GM13977 (cell line): ENCODE measurements around the gene CDIP1.

Experiments
- DNase-seq: peaks from one replicate; pipeline ENCODE4 v3.0.0; 2012; ENCODE audit warnings: low spot score
- CTCF ChIP-seq: IDR thresholded peaks from 2 replicates; pipeline ENCODE4 v1.5.1; 2012; ENCODE audit warnings: mild to moderate bottlenecking, control low read depth; ENCODE audit not compliant: insufficient read depth; ENCODE audit errors: extremely low read depth, missing control alignments
- in situ Hi-C: fragments of 300-500 bp; cut with MboI; formaldehyde crosslinking; loops from one replicate; pipeline ENCODE4 v1.12.0; 2022; ENCODE audit warnings: low sequenced_read_pairs, low pct_unique_long_range_greater_than_20kb, mixed read lengths, inconsistent platforms; ENCODE audit not compliant: unreplicated experiment

The CDIP1 gene

DNA sequence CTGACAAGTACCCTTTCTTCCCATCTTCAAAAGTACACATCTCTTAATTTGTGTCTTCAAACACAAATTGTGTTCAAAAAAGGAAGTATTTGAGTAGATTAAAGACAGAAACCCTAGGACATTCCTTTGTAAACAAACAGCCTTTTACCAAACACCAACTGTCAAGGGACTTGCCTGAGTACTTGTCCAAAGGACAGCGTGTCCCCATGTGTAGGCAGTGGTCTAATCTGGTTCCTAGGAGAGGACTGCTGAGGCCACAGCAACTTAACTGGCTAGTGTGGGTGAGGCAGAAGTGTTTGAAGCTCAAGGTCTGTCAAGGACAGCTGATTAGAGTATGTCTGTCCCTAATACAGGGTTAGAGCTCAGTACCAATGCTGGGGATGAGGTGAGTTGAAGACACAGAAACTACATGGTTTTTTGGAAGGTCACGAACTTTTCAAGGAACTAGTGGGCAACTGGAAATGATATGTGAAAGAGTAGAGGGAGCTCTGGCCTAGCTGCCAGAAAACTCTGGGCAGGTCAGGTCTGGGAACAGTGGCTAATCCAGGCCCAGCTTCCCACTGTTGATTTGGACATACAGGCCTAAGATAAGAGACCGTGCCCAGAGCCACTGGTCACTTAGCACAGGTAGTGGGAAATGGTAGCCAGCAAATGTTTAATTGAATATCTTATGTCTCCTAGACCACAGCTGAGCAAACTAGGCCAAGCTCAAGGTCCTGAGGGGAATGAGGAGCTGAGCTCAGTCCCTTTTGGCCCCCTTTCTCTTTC, 52.3 kb downstream of the CDIP1 start:
- in situ Hi-C loops: no loop called here
- DNase-seq: no peak
- no peak for TF ChIP-seq CTCF

DNA sequence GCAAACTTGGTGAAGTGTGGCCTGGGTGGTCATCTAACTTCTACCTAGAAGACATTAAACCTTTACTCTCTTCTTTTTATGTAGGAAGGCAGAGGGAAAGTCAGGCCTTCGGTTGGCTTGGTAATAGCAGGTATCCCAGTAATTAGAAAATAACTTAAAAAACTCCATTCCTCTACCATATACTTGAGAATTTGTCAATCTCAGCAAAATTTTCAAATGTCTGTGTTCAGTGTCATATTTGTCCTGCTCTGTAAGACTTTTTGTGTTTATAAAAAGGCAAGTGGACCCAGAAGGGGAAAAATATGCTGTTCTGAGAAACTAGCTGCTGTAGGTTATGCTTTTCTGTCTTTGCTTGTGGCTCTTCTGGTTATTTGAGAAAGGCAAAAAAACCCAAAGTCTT, 56.6 kb downstream of the CDIP1 start:
- in situ Hi-C loops: no loop called here
- no peak for TF ChIP-seq CTCF
- no peak for DNase-seq

- DNase-seq: no peak
- TF ChIP-seq CTCF: no peak
- in situ Hi-C loops: no loop called here
These were observed 57.0 kb downstream of the CDIP1 start for GRCh38 chr16:4481526-4481925.

- no peak for DNase-seq
- in situ Hi-C loops: no loop called here
- TF ChIP-seq CTCF: no peak
These were observed 60.6 kb downstream of the CDIP1 start for GRCh38 chr16:4477966-4478365.

DNA sequence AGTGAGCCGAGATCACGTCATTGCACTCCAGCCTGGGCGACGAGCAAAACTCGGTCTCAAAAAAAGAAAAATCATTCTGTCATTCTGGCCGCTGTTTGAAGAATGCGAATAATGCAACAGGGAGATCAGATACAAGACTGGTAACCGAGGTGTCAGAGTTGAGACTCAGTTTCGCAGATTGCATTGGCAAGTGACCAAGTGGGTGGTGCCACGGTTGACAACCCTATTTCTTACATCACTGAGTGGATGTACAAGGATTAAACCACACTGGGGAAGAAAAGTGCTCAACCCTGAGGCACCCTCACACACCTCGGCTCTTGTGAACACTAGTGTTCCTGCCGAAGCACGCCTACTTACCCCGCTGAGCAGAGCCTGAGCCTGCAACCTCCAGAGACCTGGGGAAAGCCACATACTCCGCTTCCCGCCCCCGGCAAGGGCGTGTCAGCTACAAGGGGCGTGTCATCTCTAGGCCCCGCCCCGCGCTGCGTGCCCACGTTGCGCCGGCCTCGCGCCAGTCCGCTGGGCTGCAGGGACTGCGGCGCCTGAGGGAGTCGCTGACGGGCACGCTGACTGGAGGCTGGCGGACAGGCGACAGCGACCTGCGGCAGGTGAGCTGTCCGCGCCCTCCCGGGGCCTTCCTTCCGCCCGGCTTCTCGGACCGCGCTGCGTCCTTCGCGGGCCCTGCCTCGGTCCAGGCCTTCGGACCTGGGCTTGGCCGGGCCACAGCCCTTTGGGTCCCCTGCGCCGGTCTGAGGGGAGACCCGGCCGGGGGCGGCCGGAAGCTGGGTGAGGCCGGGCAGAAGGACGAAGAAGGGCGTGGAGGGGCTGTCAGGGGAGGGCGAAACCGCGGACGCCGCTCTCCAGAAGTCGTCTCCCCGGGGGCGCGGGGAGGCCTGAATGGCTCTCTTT, 62.4 kb downstream of the CDIP1 start, which contains the start of gene HMOX2:
HMOX2 (plus strand) TSS at position 519 of the 909 bp plus-strand sequence. CDS start 29,127 bp downstream, outside the sequence.
- peak; percentile 55 for TF ChIP-seq CTCF
- in situ Hi-C loops: no loop called here
- DNase-seq: peak; percentile 98

GRCh38 chr16:4474192-4474961, 64.2 kb downstream of the CDIP1 start, which contains the start of gene NMRAL1:
Gene NMRAL1 (minus strand): TSS chr16:4474625. CDS start chr16:4474132, 493 bp downstream.
- peak; percentile 95 for DNase-seq
- in situ Hi-C loops: no loop called here
- TF ChIP-seq CTCF: peak; percentile 11
